ENCODE results near the gene NFKBIL1. TPM values are rescaled to one million over a fixed set of nuclear protein-coding genes. Genes with fewer than 3 reads are reported as not detected.

The NFKBIL1 gene
- total and polyA plus RNA-seq, 9 of the 15 experiments (the other 6 are each of a cell fraction or from before 2014, with no cell fraction given), result 0.49 to 33.1 (median 7.6) TPM

GRCh38 chr6:31545291-31545690 is 2.1 kb upstream of the NFKBIL1 start:
- Histone ChIP-seq H3K79me2 (ENCODE audit: control insufficient read depth, insufficient read depth, low read length) (peaks cover 54% of the 10 kb centered on the region), H3K9me3 (replicated peaks; ENCODE audit: control insufficient read depth, insufficient read depth, low read depth, low read length) (no peaks in the 10 kb centered on the region), H3K9ac (ENCODE audit: insufficient read depth in 1 of 2, low read depth in 2 of 2, low read length in 2 of 2) (peak overlapping the region in 1 of 2 experiments; percentile 33; a peak in 2 of 4 replicates), H3K4me2 (ENCODE audit: insufficient read depth, low read length) (no peak overlapping the region), H2AFZ (ENCODE audit: low read depth, low read length) (no peak overlapping the region), H3K27me3 (ENCODE audit: control insufficient read depth in 2 of 2, insufficient read depth in 2 of 2, low read length in 2 of 2) (no peaks in the 10 kb centered on the region), H3K36me3 (ENCODE audit: control insufficient read depth, insufficient read depth, low read length) (peaks cover 28% of the 10 kb centered on the region), H4K20me1 (replicated peaks; ENCODE audit: control insufficient read depth, insufficient read depth, low read length) (peaks cover 7% of the 10 kb centered on the region), H3K9me1 (ENCODE audit: control insufficient read depth, insufficient read depth, low read length) (peaks cover under 1% of the 10 kb centered on the region), H3K4me1 (replicated peaks in 1 of 2; ENCODE audit: control insufficient read depth in 2 of 2, insufficient read depth in 2 of 2, low read length in 2 of 2) (peaks cover 10 to 13% of the 10 kb centered on the region in 2 experiments; a peak in 4 of 5 replicates), H3K27ac (ENCODE audit: extremely low read depth, low read depth, low read length) (no peak overlapping the region), H3K4me3 (no peak overlapping the region)
- FAIRE-seq, result no peak
- POLR2A ChIA-PET, result interaction anchor here (0.7 to 1.2 kb wide), 3 partner anchors 44 to 76 kb away, joined by 3 read pairs; no protein-coding TSS in a partner anchor
- 38% methylated on average over 7 of the region's 7 CpGs for WGBS (ENCODE audit: insufficient coverage, low coverage, missing lambda C conversion rate)
- no peak for ATAC-seq
- intact Hi-C loops (cut with micrococcal nuclease) (loop anchor here (10.0 kb wide), 1 partner anchor 230 kb away; the partner anchor contains the start of gene VWA7), in situ Hi-C loops (cut with MboI) (loop anchor here (5.0 to 25.0 kb wide), 3 partner anchors 52 to 1417 kb away; partner anchors contain the start of genes BRD2, C6orf47, GPANK1 and HLA-DMA)
- CTCF ChIA-PET (ENCODE audit: low intra/inter-chr PET ratio), result no interaction called here
- DNase-seq (ENCODE audit: extremely low read depth in 1 of 4, low spot score in 3 of 4), result no peak
- no TSS peak for BruUV-seq (replicated peaks)
- TF ChIP-seq DNMT1 (IDR thresholded peaks at IDR 0.05), result no peak
- TF ChIP-seq ZNF280B (CRISPR knock-in tag; IDR thresholded peaks at IDR 0.05), result no peak
- no peak for TF ChIP-seq NCOR1 (IDR thresholded peaks at IDR 0.05)
- TF ChIP-seq, protein P1, sequence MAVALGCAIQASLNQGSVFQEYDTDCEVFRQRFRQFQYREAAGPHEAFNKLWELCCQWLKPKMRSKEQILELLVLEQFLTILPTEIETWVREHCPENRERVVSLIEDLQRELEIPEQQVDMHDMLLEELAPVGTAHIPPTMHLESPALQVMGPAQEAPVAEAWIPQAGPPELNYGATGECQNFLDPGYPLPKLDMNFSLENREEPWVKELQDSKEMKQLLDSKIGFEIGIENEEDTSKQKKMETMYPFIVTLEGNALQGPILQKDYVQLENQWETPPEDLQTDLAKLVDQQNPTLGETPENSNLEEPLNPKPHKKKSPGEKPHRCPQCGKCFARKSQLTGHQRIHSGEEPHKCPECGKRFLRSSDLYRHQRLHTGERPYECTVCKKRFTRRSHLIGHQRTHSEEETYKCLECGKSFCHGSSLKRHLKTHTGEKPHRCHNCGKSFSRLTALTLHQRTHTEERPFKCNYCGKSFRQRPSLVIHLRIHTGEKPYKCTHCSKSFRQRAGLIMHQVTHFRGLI (CRISPR knock-in tag; IDR thresholded peaks at IDR 0.05), result no peak
- TF ChIP-seq RHOXF2B (CRISPR knock-in tag; conservative IDR thresholded peaks at IDR 0.05), result no peak
- TF ChIP-seq JUND (IDR thresholded peaks at IDR 0.05; ENCODE audit: borderline replicate concordance, low read depth, low read length), result no peak
- no peak for TF ChIP-seq JUND (tag; IDR thresholded peaks at IDR 0.05; ENCODE audit: borderline replicate concordance, low read depth, low read length)
- TF ChIP-seq SMAD3 (CRISPR knock-in tag; conservative IDR thresholded peaks at IDR 0.05), result no peak
- TF ChIP-seq HINFP (tag; conservative IDR thresholded peaks at IDR 0.05; ENCODE audit: low read depth), result no peak
- TF ChIP-seq, protein P2, sequence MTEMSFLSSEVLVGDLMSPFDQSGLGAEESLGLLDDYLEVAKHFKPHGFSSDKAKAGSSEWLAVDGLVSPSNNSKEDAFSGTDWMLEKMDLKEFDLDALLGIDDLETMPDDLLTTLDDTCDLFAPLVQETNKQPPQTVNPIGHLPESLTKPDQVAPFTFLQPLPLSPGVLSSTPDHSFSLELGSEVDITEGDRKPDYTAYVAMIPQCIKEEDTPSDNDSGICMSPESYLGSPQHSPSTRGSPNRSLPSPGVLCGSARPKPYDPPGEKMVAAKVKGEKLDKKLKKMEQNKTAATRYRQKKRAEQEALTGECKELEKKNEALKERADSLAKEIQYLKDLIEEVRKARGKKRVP (CRISPR knock-in tag; IDR thresholded peaks at IDR 0.05), result no peak
- TF ChIP-seq HDAC8 (tag; IDR thresholded peaks at IDR 0.05), result no peak
- TF ChIP-seq RB1 (IDR thresholded peaks at IDR 0.05; ENCODE audit: low read depth), result no peak
- TF ChIP-seq ZNF695 (CRISPR knock-in tag; IDR thresholded peaks at IDR 0.05), result no peak
- TF ChIP-seq KDM1A (IDR thresholded peaks at IDR 0.05), result no peak
- TF ChIP-seq STAT6 (CRISPR knock-in tag; IDR thresholded peaks at IDR 0.05), result no peak
